MCF 10A (cell line): Measurements from ENCODE around the gene ANXA6. TPM values are rescaled to one million over a fixed set of nuclear protein-coding genes. Genes with fewer than 3 reads are reported as not detected.

Experiments
- BruUV-seq: library from RNA; stranded (reverse); fragments of 400-500 nt; replicated peaks from 2 replicates; lab custom pipeline; 2021; lab: Mats Ljungman, UMichigan
- CTCF ChIA-PET: fragments of 300-600 bp; sonication (Branson Sonifier 250); formaldehyde crosslinking; extraction: SDS; loops from one replicate; lab custom pipeline; 2021; ENCODE audit warnings: antibody characterized with exemption, inconsistent platforms; lab: Yijun Ruan, JAX
- POLR2A ChIA-PET: fragments of 300-600, 350-650 bp; sonication (Branson Sonifier 250); formaldehyde crosslinking; extraction: SDS; loops from one replicate; lab custom pipeline; 2020; ENCODE audit warnings: antibody characterized with exemption, inconsistent platforms; lab: Yijun Ruan, JAX
- DNase-seq: peaks from one replicate; pipeline ENCODE4 v3.0.0-alpha.2; 2018; ENCODE audit not compliant: unreplicated experiment
- H3K27ac Mint-ChIP-seq: one replicate; pipeline ENCODE4 v1.8.0; 2022; ENCODE audit warnings: mild to moderate bottlenecking, low read depth, mixed read lengths; ENCODE audit not compliant: unreplicated experiment
- H3K27me3 Mint-ChIP-seq: one replicate; pipeline ENCODE4 v1.8.0; 2022; ENCODE audit warnings: mixed read lengths; ENCODE audit not compliant: insufficient read depth, unreplicated experiment
- H3K36me3 Mint-ChIP-seq: one replicate; pipeline ENCODE4 v1.8.0; 2022; ENCODE audit warnings: mild to moderate bottlenecking, moderate library complexity, mixed read lengths; ENCODE audit not compliant: insufficient read depth, unreplicated experiment
- H3K4me1 Mint-ChIP-seq: one replicate; pipeline ENCODE4 v1.8.0; 2022; ENCODE audit warnings: mixed read lengths; ENCODE audit not compliant: insufficient read depth, unreplicated experiment
- H3K4me3 Mint-ChIP-seq: one replicate; pipeline ENCODE4 v1.8.0; 2022; ENCODE audit warnings: mild to moderate bottlenecking, moderate library complexity, mixed read lengths; ENCODE audit not compliant: unreplicated experiment
- H3K9me3 Mint-ChIP-seq: one replicate; pipeline ENCODE4 v1.8.0; 2022; ENCODE audit warnings: mixed read lengths; ENCODE audit not compliant: unreplicated experiment
- intact Hi-C: fragments of 100-400 bp; cut with micrococcal nuclease; formaldehyde crosslinking; loops from 2 replicates; pipeline ENCODE4 v1.14.1; 2022
- total RNA-seq: library from RNA; stranded (reverse); gene quantifications from 2 replicates; pipeline ENCODE4 v1.2.3, GENCODE V29; 2022
- TF ChIP-seq, protein P1 (sequence below): fragments of 200-600 bp; IDR thresholded peaks from one replicate; pipeline ENCODE4 v1.8.0; 2022; ENCODE audit warnings: antibody characterized with exemption, mild to moderate bottlenecking; ENCODE audit not compliant: unreplicated experiment

Gene ANXA6
- total RNA-seq, 1 experiment from 2014 or later, result 2.6 TPM

DNA sequence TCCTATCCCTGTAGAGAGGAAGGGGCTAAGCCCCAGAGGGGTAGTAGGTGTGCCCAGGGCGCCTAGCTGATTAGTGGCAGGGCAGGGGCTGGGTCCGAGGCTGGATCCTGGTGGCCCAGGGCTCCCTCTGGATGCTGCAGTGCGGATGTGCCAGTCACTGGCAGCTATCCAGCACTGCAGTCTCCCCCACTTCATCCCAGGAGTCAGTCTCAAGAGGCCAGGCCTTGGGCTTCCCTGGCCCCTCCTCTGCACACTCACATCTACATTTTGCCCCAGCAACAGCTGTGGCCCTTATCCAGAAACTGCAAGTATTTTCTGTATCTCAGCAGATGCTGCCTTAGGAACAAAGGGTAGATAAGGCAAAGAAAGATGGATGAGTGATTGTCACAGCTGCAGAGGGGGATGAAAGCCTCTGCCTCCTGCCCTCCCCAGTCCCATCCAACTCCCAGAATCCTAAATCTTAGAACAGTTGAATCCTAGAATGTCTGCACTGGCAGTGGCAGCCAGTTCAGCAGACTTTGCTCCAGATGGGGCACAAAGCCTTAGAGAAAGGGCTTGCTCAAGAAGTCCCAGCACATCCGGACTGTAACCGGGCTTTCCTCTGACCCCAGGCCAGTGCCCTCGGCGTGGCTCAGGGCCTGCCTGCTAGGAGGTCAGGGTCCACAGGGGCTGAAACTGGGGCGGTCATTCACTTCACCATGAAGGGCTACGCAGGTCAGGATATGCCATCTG is 1.6 kb downstream of the ANXA6 start:
- Mint-ChIP-seq H3K27ac (no peak overlapping the region), H3K9me3 (no peaks in the 10 kb centered on the region), H3K27me3 (peaks cover 33% of the 10 kb centered on the region), H3K4me3 (no peak overlapping the region), H3K36me3 (no peaks in the 10 kb centered on the region), H3K4me1 (peaks cover 9% of the 10 kb centered on the region)
- ChIA-PET CTCF (interaction anchor here (0.6 to 1.1 kb wide), 4 partner anchors 9 to 155 kb away, joined by 3 to 4 read pairs (median 4); no protein-coding TSS in a partner anchor), POLR2A (no interaction called here)
- BruUV-seq, result no TSS peak
- intact Hi-C loops, result no loop called here
- TF ChIP-seq, protein P1, sequence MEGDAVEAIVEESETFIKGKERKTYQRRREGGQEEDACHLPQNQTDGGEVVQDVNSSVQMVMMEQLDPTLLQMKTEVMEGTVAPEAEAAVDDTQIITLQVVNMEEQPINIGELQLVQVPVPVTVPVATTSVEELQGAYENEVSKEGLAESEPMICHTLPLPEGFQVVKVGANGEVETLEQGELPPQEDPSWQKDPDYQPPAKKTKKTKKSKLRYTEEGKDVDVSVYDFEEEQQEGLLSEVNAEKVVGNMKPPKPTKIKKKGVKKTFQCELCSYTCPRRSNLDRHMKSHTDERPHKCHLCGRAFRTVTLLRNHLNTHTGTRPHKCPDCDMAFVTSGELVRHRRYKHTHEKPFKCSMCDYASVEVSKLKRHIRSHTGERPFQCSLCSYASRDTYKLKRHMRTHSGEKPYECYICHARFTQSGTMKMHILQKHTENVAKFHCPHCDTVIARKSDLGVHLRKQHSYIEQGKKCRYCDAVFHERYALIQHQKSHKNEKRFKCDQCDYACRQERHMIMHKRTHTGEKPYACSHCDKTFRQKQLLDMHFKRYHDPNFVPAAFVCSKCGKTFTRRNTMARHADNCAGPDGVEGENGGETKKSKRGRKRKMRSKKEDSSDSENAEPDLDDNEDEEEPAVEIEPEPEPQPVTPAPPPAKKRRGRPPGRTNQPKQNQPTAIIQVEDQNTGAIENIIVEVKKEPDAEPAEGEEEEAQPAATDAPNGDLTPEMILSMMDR, result no peak
- no peak for DNase-seq

DNA sequence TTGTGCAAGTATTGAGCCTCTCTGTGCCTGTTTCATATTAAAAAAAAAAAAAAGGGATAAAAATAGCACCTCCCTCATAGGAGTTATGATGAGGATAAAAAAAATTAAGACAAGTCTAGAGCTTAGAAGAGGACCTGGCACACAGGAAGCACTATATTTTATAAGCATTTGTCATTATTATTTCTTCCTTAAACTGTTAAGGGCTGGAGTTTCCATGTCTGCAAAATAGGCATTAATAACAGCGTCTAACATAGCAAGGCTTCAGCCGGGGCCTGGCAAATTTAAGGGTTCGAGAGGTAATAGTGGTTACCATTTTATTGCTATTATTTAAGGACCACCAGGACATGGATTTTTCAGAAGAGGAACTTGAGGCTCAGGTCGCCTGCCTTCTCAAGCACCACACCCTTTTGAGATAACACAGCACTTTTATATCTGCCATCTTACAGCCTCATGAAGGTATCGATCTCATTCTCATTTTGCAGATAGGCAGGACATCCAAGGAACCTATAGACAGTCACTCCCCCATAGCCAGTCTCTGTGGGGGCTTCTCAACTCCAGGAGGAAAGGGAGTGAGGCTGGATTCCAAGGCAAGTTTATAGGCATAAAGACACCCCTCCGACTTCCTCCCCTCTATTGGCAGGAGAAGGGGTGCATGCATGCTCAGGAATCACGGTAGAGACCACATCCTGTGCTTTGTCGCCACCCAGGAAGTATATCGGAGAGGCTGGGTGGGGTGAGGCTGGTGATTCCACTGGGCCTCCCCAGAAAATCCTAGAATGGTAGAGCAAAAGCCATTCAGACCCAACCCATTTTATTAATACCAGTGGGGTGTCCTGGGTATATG is 2.4 kb downstream of the ANXA6 start:
- BruUV-seq, result no TSS peak
- H3K4me1 Mint-ChIP-seq, result peaks cover 9% of the 10 kb centered on the region

DNA sequence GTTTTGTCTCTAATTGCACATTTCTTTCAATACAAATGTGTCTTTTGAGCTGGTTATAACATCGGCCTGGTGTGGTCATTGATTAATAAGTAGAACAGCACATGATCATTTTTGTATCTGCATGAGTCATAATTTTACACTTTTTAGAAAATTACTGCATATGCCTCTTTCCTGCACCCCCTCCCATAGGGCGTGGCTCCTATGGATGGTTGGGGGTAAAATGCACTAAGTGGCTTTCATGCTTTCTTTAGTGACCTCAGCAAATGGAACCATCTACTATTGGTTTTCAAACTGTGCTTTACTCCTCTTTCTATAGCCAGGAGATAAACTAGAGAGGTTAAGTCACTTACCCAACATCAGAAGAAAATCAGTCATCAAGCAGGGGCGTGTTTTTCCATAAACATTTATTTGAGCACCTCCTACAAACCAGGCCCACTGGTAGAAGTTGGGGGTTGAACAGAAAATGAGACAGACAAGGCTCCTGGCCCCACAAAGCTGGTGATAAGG is 3.8 kb downstream of the ANXA6 start:
- Mint-ChIP-seq H3K9me3 (no peaks in the 10 kb centered on the region), H3K27me3 (peaks cover 12% of the 10 kb centered on the region), H3K27ac (no peak overlapping the region), H3K36me3 (no peaks in the 10 kb centered on the region), H3K4me3 (no peak overlapping the region), H3K4me1 (peaks cover 9% of the 10 kb centered on the region)
- CTCF ChIA-PET, result interaction anchor here (1.1 to 8.7 kb wide), 4 partner anchors 11 to 152 kb away, joined by 3 to 112 read pairs (median 34); no protein-coding TSS in a partner anchor
- no peak for DNase-seq
- POLR2A ChIA-PET, result interaction anchor here (0.6 to 0.9 kb wide), 2 partner anchors 46 to 253 kb away, joined by 3 read pairs; no protein-coding TSS in a partner anchor
- BruUV-seq, result no TSS peak
- TF ChIP-seq, protein P1, result no peak
- intact Hi-C loops, result no loop called here

More for the DNA sequence above, 2.4 kb downstream of the ANXA6 start:
- no peaks in the 10 kb centered on the region for H3K9me3 Mint-ChIP-seq
- peaks cover 25% of the 10 kb centered on the region for H3K27me3 Mint-ChIP-seq
- no peak overlapping the region for H3K4me3 Mint-ChIP-seq
- ChIA-PET CTCF (interaction anchor here (0.5 to 8.7 kb wide), 9 partner anchors 10 to 154 kb away, joined by 3 to 112 read pairs (median 4); no protein-coding TSS in a partner anchor), POLR2A (interaction anchor here (0.9 kb wide), 1 partner anchor 252 kb away, joined by 3 read pairs; no protein-coding TSS in a partner anchor)
- DNase-seq, result no peak
- H3K27ac Mint-ChIP-seq, result no peak overlapping the region
- no peaks in the 10 kb centered on the region for H3K36me3 Mint-ChIP-seq
- TF ChIP-seq, protein P1, result no peak
- intact Hi-C loops, result no loop called here

DNA sequence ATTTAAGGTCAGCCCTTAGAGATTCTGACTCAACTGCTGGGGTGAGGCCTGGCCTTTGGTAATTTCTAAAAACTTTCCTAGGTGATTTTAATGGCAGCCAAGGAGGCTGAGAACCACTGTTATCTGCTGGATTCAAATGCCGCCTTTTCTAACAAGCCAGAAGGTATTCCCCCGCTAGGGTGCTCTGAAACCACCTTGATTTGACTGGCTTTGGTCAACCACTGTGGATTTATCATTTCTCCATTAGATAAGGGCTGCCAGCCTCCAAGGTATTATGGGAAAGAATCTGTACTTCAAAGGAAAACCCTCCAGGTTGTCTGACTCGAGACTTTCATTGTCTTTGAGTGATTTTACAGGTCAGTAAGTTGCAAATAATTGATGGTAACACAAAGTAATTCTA is 4.3 kb downstream of the ANXA6 start:
- Mint-ChIP-seq H3K27ac (no peak overlapping the region), H3K4me1 (peaks cover 8% of the 10 kb centered on the region), H3K9me3 (no peaks in the 10 kb centered on the region), H3K4me3 (no peak overlapping the region), H3K36me3 (no peaks in the 10 kb centered on the region), H3K27me3 (peaks cover 7% of the 10 kb centered on the region)
- TF ChIP-seq, protein P1, result no peak
- ChIA-PET CTCF (interaction anchor here (1.0 to 8.7 kb wide), 5 partner anchors 12 to 151 kb away, joined by 4 to 112 read pairs (median 6); no protein-coding TSS in a partner anchor), POLR2A (no interaction called here)
- intact Hi-C loops, result no loop called here
- DNase-seq, result no peak
- no TSS peak for BruUV-seq
